Peyer's patch (tissue), 4 donors: Measurements from ENCODE around the gene MCTP2.
"Not testable (repeated sequence)": the region's sequence is repeated elsewhere in the genome, so short reads cannot be mapped to it uniquely, and the experiment has no call there.

Experiments
- CTCF ChIP-seq, 6 experiments: fragments of 450-650 bp in 4 of 6; fragments of 200-600 bp in 2 of 6; sonication (generic) in 1 of 6; IDR thresholded peaks; one replicate each; pipeline ENCODE4 v1.5.1; 2017 to 2019; ENCODE audit warnings: antibody characterized with exemption in 6 of 6, mild to moderate bottlenecking in 3 of 6, moderate library complexity in 1 of 6
- POLR2A ChIP-seq, 2 donors: fragments of 450-650 bp; IDR thresholded peaks; one replicate each; pipeline ENCODE4 v1.5.1; 2017; ENCODE audit warnings: antibody characterized with exemption in 2 of 2, mild to moderate bottlenecking in 2 of 2, moderate library complexity in 2 of 2

GRCh38 chr15:94243003-94243402 lies 11.6 kb downstream of the MCTP2 start:
- TF ChIP-seq CTCF, POLR2A (IDR thresholded peaks at IDR 0.05): not testable (repeated sequence)
